Ovary (tissue), 9 donors: Measurements from ENCODE around the gene STT3B. TPM values are rescaled to one million over a fixed set of nuclear protein-coding genes. Genes with fewer than 3 reads are reported as not detected.

Experiments used
- DNase-seq, 5 donors: peaks; one replicate each; pipeline ENCODE4 v3.0.0-alpha.2; 2019 to 2020
- H3K27ac ChIP-seq, 2 donors: fragments of 200-600 bp; one replicate each; pipeline versions ENCODE4 v1.5.1 to v1.8.0; 2019 to 2022
- H3K27me3 ChIP-seq: fragments of 200-600 bp; one replicate; pipeline ENCODE4 v1.8.0; 2022
- H3K36me3 ChIP-seq: fragments of 200-600 bp; sonication (generic); one replicate; pipeline ENCODE4 v1.5.1; 2019
- H3K4me1 ChIP-seq: one replicate; pipeline ENCODE4 v1.8.1; 2013; ENCODE audit warnings: mild to moderate bottlenecking, moderate library complexity; ENCODE audit not compliant: insufficient read depth
- H3K4me3 ChIP-seq: fragments of 200-600 bp; sonication (generic); one replicate; pipeline ENCODE4 v1.5.1; 2017
- H3K9me3 ChIP-seq, 2 donors: fragments of 200-600 bp in 1 of 2; sonication (generic) in 1 of 2; one replicate each; pipeline versions ENCODE4 v1.5.1 to v1.8.1; 2013 to 2019; ENCODE audit warnings: mild to moderate bottlenecking in 1 of 2, moderate library complexity in 1 of 2
- CTCF ChIP-seq, 3 donors: fragments of 450-650 bp in 2 of 3; fragments of 200-600 bp in 1 of 3; IDR thresholded peaks; one replicate each; pipeline versions ENCODE4 v1.5.1 to v1.8.0; 2016 to 2022; ENCODE audit warnings: antibody characterized with exemption in 3 of 3, mild to moderate bottlenecking in 1 of 3
- EP300 ChIP-seq: sonication (generic); formaldehyde crosslinking; IDR thresholded peaks from one replicate; pipeline ENCODE4 v1.6.1; 2017; ENCODE audit warnings: antibody characterized with exemption
- POLR2A ChIP-seq: fragments of 450-650 bp; IDR thresholded peaks from one replicate; pipeline ENCODE4 v1.6.1; 2017; ENCODE audit warnings: antibody characterized with exemption, mild to moderate bottlenecking, moderate library complexity
- WGBS, 3 donors: extraction: QIAGEN DNeasy Blood & Tissue Kit in 1 of 3; methylation state at CpG; one replicate each; pipeline versions ENCODE4 v1.1.5 to v1.1.7; 2013 to 2017; 5-methylcytosine and 5-hydroxymethylcytosine counted together
- intact Hi-C, 4 donors: fragments of 100-400 bp; cut with DNase I; formaldehyde crosslinking; loops; one replicate each; pipeline versions ENCODE4 v1.11.0 to v1.15.1; 2022 to 2023
- polyA plus RNA-seq, 2 donors: library from polyadenylated mRNA; stranded (reverse); fragments of 200-250 nt in 1 of 2; fragments of 350-450 nt in 1 of 2; fragmentation: Illumina TruSeq in 1 of 2; extraction: RNeasy Lipid Tissue Mini Kit (QIAGEN cat#74804) in 1 of 2; gene quantifications; one replicate each; pipeline ENCODE4 v1.2.3, GENCODE V29; 2013 to 2014
- total RNA-seq, 7 donors: library from RNA; depleted of rRNA in 2 of 7; stranded (reverse); fragments of >200 nt in 2 of 7; fragmentation: NEBNext Ultra II Directional in 3 of 7; extraction: Animal tissue kit (Norgen Biotek cat#: 25700) in 3 of 7; gene quantifications; one replicate each; pipeline versions ENCODE4 v1.1.0 to v1.2.4, GENCODE V29; 2016 to 2023
- donor health status: DM: no; HTN: no; CAD: no; lungs with moderate emphysema.
- donor health status: DM: no; HTN: no; CAD: no.
- donor health status: Bipolar disorder and iron deficiency.
- donor health status: DM: yes; HTN: yes; CAD: no.
- donor health status: DM: no; HTN: no; CAD: no.
- donor health status: DM: yes; HTN: yes; CAD: no.

Gene STT3B
- total and polyA plus RNA-seq, 9 donors: 79.8 to 233 (median 137) TPM

- WGBS, 3 donors: 97 to 98% (median 97%) methylated on average over 3 of the region's 3 CpGs
- TF ChIP-seq POLR2A (no peak), EP300 (no peak), CTCF (IDR thresholded peaks at IDR 0.05) (no peak)
- no peaks in the 10 kb centered on the region for H3K36me3 ChIP-seq
- no peak overlapping the region for H3K4me3 ChIP-seq
- no peaks in the 10 kb centered on the region for H3K9me3 ChIP-seq
- H3K27ac ChIP-seq: no peak overlapping the region
- DNase-seq: no peak
- intact Hi-C loops: no loop called here
- H3K4me1 ChIP-seq: peaks cover 4% of the 10 kb centered on the region
- H3K27me3 ChIP-seq: no peaks in the 10 kb centered on the region
Observed at GRCh38 chr3:31553258-31553657, 20.5 kb downstream of the STT3B start.

GRCh38 chr3:31555204-31555603, 22.5 kb downstream of the STT3B start:
- Histone ChIP-seq H3K4me3 (no peak overlapping the region), H3K9me3 (no peaks in the 10 kb centered on the region), H3K27ac (no peak overlapping the region), H3K4me1 (peaks cover 4% of the 10 kb centered on the region), H3K36me3 (no peaks in the 10 kb centered on the region), H3K27me3 (no peaks in the 10 kb centered on the region)
- intact Hi-C loops: no loop called here
- WGBS, 3 donors: 16 to 30% (median 21%) methylated on average over 1 of the region's 1 CpG
- no peak for DNase-seq
- TF ChIP-seq EP300 (no peak), POLR2A (no peak), CTCF (IDR thresholded peaks at IDR 0.05) (no peak)

GRCh38 chr3:31559872-31560534, 27.3 kb downstream of the STT3B start:
- DNase-seq: no peak
- intact Hi-C loops: no loop called here
- no peak overlapping the region for H3K27ac ChIP-seq
- H3K4me1 ChIP-seq: peaks cover 5% of the 10 kb centered on the region
- H3K36me3 ChIP-seq: no peaks in the 10 kb centered on the region
- no peaks in the 10 kb centered on the region for H3K9me3 ChIP-seq
- no peak for TF ChIP-seq POLR2A
- WGBS, 3 donors: 92 to 93% (median 93%) methylated on average over 2 of the region's 2 CpGs
- H3K27me3 ChIP-seq: no peaks in the 10 kb centered on the region
- H3K4me3 ChIP-seq: no peak overlapping the region

GRCh38 chr3:31561891-31562290, 29.2 kb downstream of the STT3B start:
- intact Hi-C loops: no loop called here
- Histone ChIP-seq H3K27me3 (no peaks in the 10 kb centered on the region), H3K27ac (no peak overlapping the region), H3K4me1 (peaks cover 7% of the 10 kb centered on the region), H3K4me3 (no peak overlapping the region), H3K9me3 (no peaks in the 10 kb centered on the region), H3K36me3 (no peaks in the 10 kb centered on the region)
- TF ChIP-seq EP300 (no peak), POLR2A (no peak), CTCF (IDR thresholded peaks at IDR 0.05) (no peak)
- DNase-seq: no peak
- WGBS, 3 donors: 86 to 95% (median 89%) methylated on average over 5 of the region's 5 CpGs

- intact Hi-C loops: no loop called here
- WGBS, 3 donors: 91 to 93% (median 93%) methylated on average over 8 of the region's 8 CpGs
Observed at GRCh38 chr3:31562525-31562924, 29.8 kb downstream of the STT3B start.

More at GRCh38 chr3:31562525-31562924, 29.8 kb downstream of the STT3B start:
- H3K27me3 ChIP-seq: no peaks in the 10 kb centered on the region
- H3K4me1 ChIP-seq: peaks cover 9% of the 10 kb centered on the region
- no peak for TF ChIP-seq POLR2A
- no peak for TF ChIP-seq EP300
- no peak for TF ChIP-seq CTCF (IDR thresholded peaks at IDR 0.05)
- no peak overlapping the region for H3K4me3 ChIP-seq
- no peaks in the 10 kb centered on the region for H3K9me3 ChIP-seq
- no peak for DNase-seq
- H3K27ac ChIP-seq: no peak overlapping the region
- H3K36me3 ChIP-seq: no peaks in the 10 kb centered on the region
